CD14-positive monocyte (primary cell): Measurements from ENCODE around the gene EIF2B2. TPM values are rescaled to one million over a fixed set of nuclear protein-coding genes. Genes with fewer than 3 reads are reported as not detected.

Experiments used
- DNase-seq, 3 donors: peaks; one replicate each; pipeline ENCODE4 v3.0.0-alpha.2; 2011 to 2022
- H2AFZ ChIP-seq: 2 replicates; pipeline ENCODE4 v1.6.0; 2012; ENCODE audit warnings: mild to moderate bottlenecking, low read depth, low read length, inconsistent platforms; ENCODE audit not compliant: insufficient read depth, poor library complexity, severe bottlenecking
- H3K27ac ChIP-seq, 2 donors: 1 replicate in 1 of 2; 2 replicates in 1 of 2; pipeline ENCODE4 v1.5.1; 2012 to 2013; ENCODE audit warnings: low read length in 2 of 2, control low read depth in 1 of 2, inconsistent platforms in 1 of 2, low read depth in 1 of 2, mild to moderate bottlenecking in 1 of 2
- H3K27me3 ChIP-seq, 2 donors: one replicate each; pipeline versions ENCODE4 v1.6.0 to v1.6.1; 2011 to 2013; ENCODE audit warnings: low read length in 2 of 2; ENCODE audit not compliant: control insufficient read depth in 2 of 2, insufficient read depth in 2 of 2
- H3K36me3 ChIP-seq, 2 donors: replicated peaks in 1 of 2; 1 replicate in 1 of 2; 2 replicates in 1 of 2; pipeline versions ENCODE4 v1.5.1 to v1.6.1; 2012 to 2013; ENCODE audit warnings: low read length in 2 of 2, control low read depth in 1 of 2, inconsistent platforms in 1 of 2, mild to moderate bottlenecking in 1 of 2; ENCODE audit not compliant: insufficient read depth in 2 of 2, control insufficient read depth in 1 of 2
- H3K4me1 ChIP-seq, 2 donors: 1 replicate in 1 of 2; 2 replicates in 1 of 2; pipeline versions ENCODE4 v1.5.1 to v1.6.1; 2012 to 2013; ENCODE audit warnings: low read length in 2 of 2, control low read depth in 1 of 2, inconsistent platforms in 1 of 2, mild to moderate bottlenecking in 1 of 2, moderate library complexity in 1 of 2; ENCODE audit not compliant: insufficient read depth in 2 of 2, control insufficient read depth in 1 of 2
- H3K4me2 ChIP-seq: replicated peaks from 2 replicates; pipeline ENCODE3; 2012; ENCODE audit warnings: low read length, moderate library complexity, mild to moderate bottlenecking; ENCODE audit not compliant: poor library complexity, severe bottlenecking; ENCODE audit errors: extremely low read depth
- H3K4me3 ChIP-seq, 3 experiments: fragments of 200-600 bp in 1 of 3; sonication (generic) in 1 of 3; replicated peaks in 1 of 3; 1 replicate in 2 of 3; 2 replicates in 1 of 3; pipeline ENCODE4 v1.5.1; 2011 to 2013; ENCODE audit warnings: low read length in 3 of 3, mild to moderate bottlenecking in 3 of 3, control low read depth in 2 of 3, low read depth in 2 of 3, inconsistent platforms in 1 of 3, moderate library complexity in 1 of 3
- H3K79me2 ChIP-seq: 2 replicates; pipeline ENCODE4 v1.6.0; 2012; ENCODE audit warnings: mild to moderate bottlenecking, control low read depth, inconsistent platforms, low read length, moderate library complexity; ENCODE audit not compliant: insufficient read depth
- H3K9ac ChIP-seq: 2 replicates; pipeline ENCODE4 v1.6.0; 2017; ENCODE audit warnings: low read length, mild to moderate bottlenecking; ENCODE audit not compliant: insufficient read depth, poor library complexity, severe bottlenecking
- H3K9me3 ChIP-seq, 2 donors: replicated peaks in 1 of 2; 1 replicate in 1 of 2; 2 replicates in 1 of 2; pipeline versions ENCODE4 v1.5.1 to v1.6.1; 2012 to 2013; ENCODE audit warnings: low read length in 2 of 2, control low read depth in 1 of 2; ENCODE audit not compliant: control insufficient read depth in 1 of 2, insufficient read depth in 1 of 2
- H4K20me1 ChIP-seq: 2 replicates; pipeline ENCODE4 v1.6.0; 2012; ENCODE audit warnings: mild to moderate bottlenecking, low read length, control low read depth, moderate library complexity; ENCODE audit not compliant: insufficient read depth
- H3K27ac Mint-ChIP-seq, 7 donors: one replicate each; pipeline ENCODE4 v1.8.0; 2020; ENCODE audit warnings: mild to moderate bottlenecking in 7 of 7, mixed read lengths in 7 of 7, moderate library complexity in 6 of 7, inconsistent platforms in 2 of 7
- H3K27me3 Mint-ChIP-seq, 3 donors: one replicate each; pipeline ENCODE4 v1.8.0; 2021 to 2022; ENCODE audit warnings: low read depth in 3 of 3, mild to moderate bottlenecking in 3 of 3, mixed read lengths in 3 of 3, moderate library complexity in 3 of 3, inconsistent platforms in 1 of 3
- H3K36me3 Mint-ChIP-seq, 2 donors: one replicate each; pipeline ENCODE4 v1.8.0; 2020; ENCODE audit warnings: mixed read lengths in 2 of 2, inconsistent platforms in 1 of 2, mild to moderate bottlenecking in 1 of 2
- H3K4me1 Mint-ChIP-seq: one replicate; pipeline ENCODE4 v1.8.0; 2020; ENCODE audit warnings: mild to moderate bottlenecking, mixed read lengths
- H3K4me3 Mint-ChIP-seq, 2 donors: one replicate each; pipeline ENCODE4 v1.8.0; 2020; ENCODE audit warnings: mild to moderate bottlenecking in 2 of 2, mixed read lengths in 2 of 2, moderate library complexity in 1 of 2
- H3K9me3 Mint-ChIP-seq, 7 donors: one replicate each; pipeline ENCODE4 v1.8.0; 2020 to 2022; ENCODE audit warnings: mixed read lengths in 7 of 7, mild to moderate bottlenecking in 6 of 7, moderate library complexity in 6 of 7, inconsistent platforms in 2 of 7
- WGBS: methylation state at CpG from one replicate; pipeline ENCODE4 v1.1.5; 2013; ENCODE audit warnings: missing lambda C conversion rate; ENCODE audit not compliant: insufficient coverage; 5-methylcytosine and 5-hydroxymethylcytosine counted together
- intact Hi-C, 2 donors: fragments of 100-400 bp; cut with micrococcal nuclease; formaldehyde crosslinking; loops; one replicate each; pipeline versions ENCODE4 v1.15.0 to v1.15.1; 2023
- polyA plus RNA-seq, 3 donors: library from polyadenylated mRNA; depleted of rRNA in 1 of 3; unstranded in 2 of 3; stranded (reverse) in 1 of 3; fragments of 300-500 nt in 2 of 3; fragments of >200 nt in 1 of 3; fragmentation: Illumina TruSeq in 2 of 3; gene quantifications; 1 replicate in 2 of 3; 2 replicates in 1 of 3; pipeline ENCODE4 v1.2.3, GENCODE V29; 2012 to 2021
- TF ChIP-seq, protein P1 (sequence below): fragments of 200-600 bp; IDR thresholded peaks from one replicate; pipeline ENCODE4 v1.8.0; 2022; ENCODE audit warnings: antibody characterized with exemption, mild to moderate bottlenecking

The EIF2B2 gene
- polyA plus RNA-seq, 3 donors, result 20.8 to 26.3 (median 23.9) TPM

DNA sequence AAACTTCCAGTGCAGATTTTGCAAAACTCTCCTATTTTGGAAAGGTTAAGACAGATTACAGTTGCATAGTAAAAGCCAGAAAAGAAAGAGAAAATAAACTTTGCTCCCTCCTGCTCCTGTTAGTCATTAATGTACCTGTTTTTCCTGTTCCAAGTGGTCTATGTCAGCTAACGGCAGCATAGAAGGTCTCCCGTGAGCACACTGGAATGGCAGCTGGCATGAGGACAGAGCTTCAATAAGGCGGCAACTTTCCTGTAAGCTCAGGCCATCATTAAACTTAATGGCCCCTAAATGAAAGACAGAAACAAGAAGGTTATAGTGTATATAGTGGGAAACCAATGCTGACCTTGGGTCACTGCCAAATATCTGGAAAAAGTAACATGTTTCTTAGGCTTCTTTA, 16.0 kb downstream of the EIF2B2 start:
- H3K36me3 ChIP-seq, result peaks cover 74 to 96% of the 10 kb centered on the region in 2 donors
- no peak overlapping the region for H3K4me2 ChIP-seq
- Mint-ChIP-seq H3K27ac (no peak overlapping the region), H3K4me1 (no peaks in the 10 kb centered on the region), H3K4me3 (no peak overlapping the region), H3K27me3 (no peaks in the 10 kb centered on the region), H3K36me3 (peaks cover 79 to 82% of the 10 kb centered on the region in 2 donors), H3K9me3 (no peaks in the 10 kb centered on the region)
- no peaks in the 10 kb centered on the region for H3K79me2 ChIP-seq
- no peaks in the 10 kb centered on the region for H3K9me3 ChIP-seq
- DNase-seq, result no peak
- H3K27ac ChIP-seq, result no peak overlapping the region
- H4K20me1 ChIP-seq, result no peaks in the 10 kb centered on the region
- 100% methylated on average over 2 of the region's 3 CpGs for WGBS
- no peak overlapping the region for H3K9ac ChIP-seq
- intact Hi-C loops, result no loop called here
- TF ChIP-seq, protein P1, sequence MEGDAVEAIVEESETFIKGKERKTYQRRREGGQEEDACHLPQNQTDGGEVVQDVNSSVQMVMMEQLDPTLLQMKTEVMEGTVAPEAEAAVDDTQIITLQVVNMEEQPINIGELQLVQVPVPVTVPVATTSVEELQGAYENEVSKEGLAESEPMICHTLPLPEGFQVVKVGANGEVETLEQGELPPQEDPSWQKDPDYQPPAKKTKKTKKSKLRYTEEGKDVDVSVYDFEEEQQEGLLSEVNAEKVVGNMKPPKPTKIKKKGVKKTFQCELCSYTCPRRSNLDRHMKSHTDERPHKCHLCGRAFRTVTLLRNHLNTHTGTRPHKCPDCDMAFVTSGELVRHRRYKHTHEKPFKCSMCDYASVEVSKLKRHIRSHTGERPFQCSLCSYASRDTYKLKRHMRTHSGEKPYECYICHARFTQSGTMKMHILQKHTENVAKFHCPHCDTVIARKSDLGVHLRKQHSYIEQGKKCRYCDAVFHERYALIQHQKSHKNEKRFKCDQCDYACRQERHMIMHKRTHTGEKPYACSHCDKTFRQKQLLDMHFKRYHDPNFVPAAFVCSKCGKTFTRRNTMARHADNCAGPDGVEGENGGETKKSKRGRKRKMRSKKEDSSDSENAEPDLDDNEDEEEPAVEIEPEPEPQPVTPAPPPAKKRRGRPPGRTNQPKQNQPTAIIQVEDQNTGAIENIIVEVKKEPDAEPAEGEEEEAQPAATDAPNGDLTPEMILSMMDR, result no peak
- no peaks in the 10 kb centered on the region for H3K4me1 ChIP-seq
- H2AFZ ChIP-seq, result no peak overlapping the region
- H3K27me3 ChIP-seq, result no peaks in the 10 kb centered on the region
- H3K4me3 ChIP-seq, result no peak overlapping the region

DNA sequence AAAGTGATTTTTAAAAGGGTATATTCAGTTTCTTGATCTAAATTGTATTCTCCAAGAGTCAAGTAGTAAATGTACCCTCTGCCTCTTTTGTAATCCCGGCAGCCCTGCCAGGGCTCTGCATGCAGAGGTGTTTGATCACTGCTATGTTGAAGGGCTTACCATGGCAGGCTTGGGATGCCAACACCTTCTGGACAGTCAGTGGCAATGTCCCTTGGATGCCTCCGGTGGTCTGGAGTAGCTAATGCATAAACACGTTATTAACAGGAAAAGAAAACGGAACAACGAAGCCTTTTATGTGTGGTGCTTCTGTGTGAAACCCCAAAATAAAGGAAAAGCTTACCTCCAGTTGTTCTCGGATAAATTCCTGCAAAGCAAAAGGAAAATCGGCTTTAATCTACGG, 19.9 kb downstream of the EIF2B2 start:
- no peaks in the 10 kb centered on the region for H3K79me2 ChIP-seq
- no peak overlapping the region for H3K4me2 ChIP-seq
- H3K27me3 Mint-ChIP-seq, result peaks cover 0 to 2% (median 0%) of the 10 kb centered on the region in 3 donors
- H3K4me3 Mint-ChIP-seq, result no peak overlapping the region
- no peak overlapping the region for H3K9ac ChIP-seq
- H4K20me1 ChIP-seq, result no peaks in the 10 kb centered on the region
- no peak overlapping the region for H3K27ac ChIP-seq
- no peak overlapping the region for H3K4me3 ChIP-seq
- H3K36me3 ChIP-seq, result peaks cover 38 to 59% of the 10 kb centered on the region in 2 donors
- no peaks in the 10 kb centered on the region for H3K9me3 ChIP-seq
- H3K4me1 Mint-ChIP-seq, result no peaks in the 10 kb centered on the region
- intact Hi-C loops, result no loop called here
- H3K4me1 ChIP-seq, result peaks cover 11 to 15% of the 10 kb centered on the region in 2 donors
- H2AFZ ChIP-seq, result no peak overlapping the region
- TF ChIP-seq, protein P1, result peak; percentile 39
- H3K27ac Mint-ChIP-seq, result no peak overlapping the region
- H3K36me3 Mint-ChIP-seq, result peaks cover 50 to 62% of the 10 kb centered on the region in 2 donors
- 100% methylated on average over 1 of the region's 8 CpGs for WGBS
- H3K27me3 ChIP-seq, result no peaks in the 10 kb centered on the region
- peak in 1 of 3 donors; percentile 5 for DNase-seq
- no peaks in the 10 kb centered on the region for H3K9me3 Mint-ChIP-seq
